ENCODE measurements around the gene PCGF6.
A peak's percentile ranks its signal among the peaks of the same experiment; 100 is the strongest.
"Not testable (repeated sequence)": the region's sequence is repeated elsewhere in the genome, so short reads cannot be mapped to it uniquely, and the experiment has no call there.

The PCGF6 gene

GRCh38 chr10:103350517-103351260, at the start of gene PCGF6:
TSS of gene PCGF6 (minus strand) at chr10:103351140. CDS start at chr10:103351066, 74 bp downstream.
- DNase-seq, result peak; percentile 85

GRCh38 chr10:103397191-103397825, 46.4 kb upstream of the PCGF6 start:
- DNase-seq, result no peak

- no peak for DNase-seq
These were observed 45.8 kb upstream of the PCGF6 start for GRCh38 chr10:103396789-103397087.

- DNase-seq, result peak; percentile 97
These were observed 45.3 kb upstream of the PCGF6 start, which contains the start of the genes ATP5MK and PDCD11 for GRCh38 chr10:103396067-103396788. TSS of gene ATP5MK (minus strand) at chr10:103396475. CDS start at chr10:103392457, 4,018 bp downstream. TSS of gene PDCD11 (plus strand) at chr10:103396626. CDS start at chr10:103398427, 1,801 bp downstream.

- DNase-seq, result no peak
These were observed 44.8 kb upstream of the PCGF6 start for GRCh38 chr10:103395754-103396066.

- no peak for DNase-seq
These were observed 43.2 kb upstream of the PCGF6 start for GRCh38 chr10:103394180-103394579.

- DNase-seq, result no peak
These were observed 31.8 kb upstream of the PCGF6 start for GRCh38 chr10:103382769-103383168.

GRCh38 chr10:103374263-103374662, 23.3 kb upstream of the PCGF6 start:
- no peak for DNase-seq

- no peak for DNase-seq
These were observed 22.6 kb upstream of the PCGF6 start for GRCh38 chr10:103373544-103373943.

- peak; percentile 96 for DNase-seq
These were observed 17.0 kb upstream of the PCGF6 start, which contains the start of gene TAF5 for GRCh38 chr10:103367782-103368518. TSS of gene TAF5 (plus strand) at chr10:103367976. CDS start at chr10:103367990, 14 bp downstream.

GRCh38 chr10:103367379-103367781, 16.4 kb upstream of the PCGF6 start:
- no peak for DNase-seq

GRCh38 chr10:103360791-103361190, 9.9 kb upstream of the PCGF6 start:
- not testable (repeated sequence) for DNase-seq

- DNase-seq, result not testable (repeated sequence)
These were observed 8.6 kb upstream of the PCGF6 start for GRCh38 chr10:103359493-103359892.

- no peak for DNase-seq
These were observed 5.1 kb upstream of the PCGF6 start for GRCh38 chr10:103355906-103356599.

GRCh38 chr10:103354567-103354966, 3.6 kb upstream of the PCGF6 start:
- not testable (repeated sequence) for DNase-seq

- no peak for DNase-seq
These were observed 2.3 kb upstream of the PCGF6 start for GRCh38 chr10:103353281-103353680.

GRCh38 chr10:103350175-103350516, 794 bp downstream of the PCGF6 start:
- DNase-seq, result no peak

GRCh38 chr10:103336370-103336769, 14.6 kb downstream of the PCGF6 start:
- no peak for DNase-seq

GRCh38 chr10:103334567-103334966, 16.4 kb downstream of the PCGF6 start:
- DNase-seq, result no peak

GRCh38 chr10:103333934-103334520, 16.9 kb downstream of the PCGF6 start:
- DNase-seq, result peak; percentile 8

- no peak for DNase-seq
These were observed 23.0 kb downstream of the PCGF6 start for GRCh38 chr10:103327906-103328305.

GRCh38 chr10:103316087-103316486, 34.9 kb downstream of the PCGF6 start:
- no peak for DNase-seq

Measured in fibroblast of skin of right quadriceps (primary cell).